ENCODE measurements around the gene ACP6. TPM values are rescaled to one million over a fixed set of nuclear protein-coding genes. Genes with fewer than 3 reads are reported as not detected.
"Not testable (repeated sequence)": the region's sequence is repeated elsewhere in the genome, so short reads cannot be mapped to it uniquely, and the experiment has no call there.

The ACP6 gene
- total RNA-seq, 1 donor from 2014 or later = 19.2 TPM

DNA sequence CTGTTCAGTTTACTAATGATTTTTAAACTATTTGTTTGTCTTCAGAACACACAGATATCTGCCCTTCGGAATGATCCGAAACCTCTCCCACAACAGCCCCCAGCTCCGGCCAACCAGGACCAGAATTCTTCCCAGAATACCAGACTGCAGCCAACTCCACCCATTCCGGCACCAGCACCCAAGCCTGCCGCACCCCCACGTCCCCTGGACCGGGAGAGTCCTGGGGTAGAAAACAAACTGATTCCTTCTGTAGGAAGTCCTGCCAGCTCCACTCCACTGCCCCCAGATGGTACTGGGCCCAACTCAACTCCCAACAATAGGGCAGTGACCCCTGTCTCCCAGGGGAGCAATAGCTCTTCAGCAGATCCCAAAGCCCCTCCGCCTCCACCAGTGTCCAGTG lies 51.6 kb downstream of the ACP6 start:
- no peaks in the 10 kb centered on the region for H3K9me3 Mint-ChIP-seq (ENCODE audit: unreplicated experiment)
- H3K27me3 Mint-ChIP-seq (ENCODE audit: unreplicated experiment) = peaks cover 3% of the 10 kb centered on the region
- no peak overlapping the region for H3K27ac Mint-ChIP-seq (ENCODE audit: unreplicated experiment)
- H3K4me1 Mint-ChIP-seq (ENCODE audit: unreplicated experiment) = no peaks in the 10 kb centered on the region
- DNase-seq (ENCODE audit: low spot score) = no peak
- H3K36me3 Mint-ChIP-seq (ENCODE audit: low read depth, unreplicated experiment) = peaks cover 48% of the 10 kb centered on the region
- H3K4me3 Mint-ChIP-seq (ENCODE audit: unreplicated experiment) = no peak overlapping the region
- TF ChIP-seq, protein P1, sequence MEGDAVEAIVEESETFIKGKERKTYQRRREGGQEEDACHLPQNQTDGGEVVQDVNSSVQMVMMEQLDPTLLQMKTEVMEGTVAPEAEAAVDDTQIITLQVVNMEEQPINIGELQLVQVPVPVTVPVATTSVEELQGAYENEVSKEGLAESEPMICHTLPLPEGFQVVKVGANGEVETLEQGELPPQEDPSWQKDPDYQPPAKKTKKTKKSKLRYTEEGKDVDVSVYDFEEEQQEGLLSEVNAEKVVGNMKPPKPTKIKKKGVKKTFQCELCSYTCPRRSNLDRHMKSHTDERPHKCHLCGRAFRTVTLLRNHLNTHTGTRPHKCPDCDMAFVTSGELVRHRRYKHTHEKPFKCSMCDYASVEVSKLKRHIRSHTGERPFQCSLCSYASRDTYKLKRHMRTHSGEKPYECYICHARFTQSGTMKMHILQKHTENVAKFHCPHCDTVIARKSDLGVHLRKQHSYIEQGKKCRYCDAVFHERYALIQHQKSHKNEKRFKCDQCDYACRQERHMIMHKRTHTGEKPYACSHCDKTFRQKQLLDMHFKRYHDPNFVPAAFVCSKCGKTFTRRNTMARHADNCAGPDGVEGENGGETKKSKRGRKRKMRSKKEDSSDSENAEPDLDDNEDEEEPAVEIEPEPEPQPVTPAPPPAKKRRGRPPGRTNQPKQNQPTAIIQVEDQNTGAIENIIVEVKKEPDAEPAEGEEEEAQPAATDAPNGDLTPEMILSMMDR (IDR thresholded peaks at IDR 0.05; ENCODE audit: unreplicated experiment) = no peak

DNA sequence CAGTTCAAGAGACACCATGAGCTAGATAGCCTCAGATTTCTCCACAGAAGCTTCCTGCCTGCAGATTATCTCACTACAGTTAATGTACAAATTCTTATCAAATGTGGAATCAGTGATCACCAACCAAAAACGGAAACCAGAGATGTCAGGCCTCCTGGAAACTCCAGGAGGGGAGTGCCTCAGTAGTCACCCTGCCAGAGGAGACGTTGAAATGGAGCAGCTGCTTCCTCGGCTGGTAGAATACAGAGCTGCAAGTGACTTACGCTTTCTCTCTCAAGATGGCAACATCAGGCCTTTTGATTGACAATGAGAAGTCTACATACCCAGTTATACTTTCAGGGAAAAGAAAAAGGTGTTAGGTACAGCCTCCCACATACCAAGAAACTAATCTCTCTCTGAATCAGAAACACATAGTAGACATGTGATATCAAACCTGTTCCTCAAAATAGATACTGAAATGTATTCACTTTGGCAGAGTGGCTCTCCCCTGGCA lies 52.2 kb downstream of the ACP6 start:
- no peak overlapping the region for H3K4me3 Mint-ChIP-seq (ENCODE audit: unreplicated experiment)
- no peaks in the 10 kb centered on the region for H3K4me1 Mint-ChIP-seq (ENCODE audit: unreplicated experiment)

DNA sequence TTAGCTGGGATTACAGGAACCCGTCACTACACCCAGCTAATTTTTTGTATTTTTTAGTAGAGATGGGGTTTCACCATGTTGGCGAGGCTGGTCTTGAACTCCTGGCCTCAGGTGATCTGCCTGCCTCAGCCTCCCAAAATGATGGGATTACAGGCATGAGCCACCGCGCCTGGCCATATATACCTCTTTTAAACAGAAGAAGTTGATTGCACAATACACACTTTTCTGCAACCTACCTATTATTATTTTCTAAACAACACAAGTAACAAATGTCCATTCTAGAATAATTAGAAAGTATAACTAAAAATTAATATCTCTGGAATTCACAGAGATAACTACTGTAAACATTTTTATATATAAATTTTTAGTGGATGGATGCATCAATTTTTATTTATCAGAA lies 55.4 kb downstream of the ACP6 start:
- H3K27me3 Mint-ChIP-seq (ENCODE audit: unreplicated experiment); H3K4me1 Mint-ChIP-seq (ENCODE audit: unreplicated experiment); H3K27ac Mint-ChIP-seq (ENCODE audit: unreplicated experiment); H3K4me3 Mint-ChIP-seq (ENCODE audit: unreplicated experiment); DNase-seq (ENCODE audit: low spot score); H3K9me3 Mint-ChIP-seq (ENCODE audit: unreplicated experiment): not testable (repeated sequence)
- peaks cover 36% of the 10 kb centered on the region for H3K36me3 Mint-ChIP-seq (ENCODE audit: low read depth, unreplicated experiment)

More for the DNA sequence above, 52.2 kb downstream of the ACP6 start:
- H3K36me3 Mint-ChIP-seq (ENCODE audit: low read depth, unreplicated experiment) = peaks cover 48% of the 10 kb centered on the region
- DNase-seq (ENCODE audit: low spot score) = no peak
- no peaks in the 10 kb centered on the region for H3K9me3 Mint-ChIP-seq (ENCODE audit: unreplicated experiment)
- no peak overlapping the region for H3K27ac Mint-ChIP-seq (ENCODE audit: unreplicated experiment)
- peaks cover 3% of the 10 kb centered on the region for H3K27me3 Mint-ChIP-seq (ENCODE audit: unreplicated experiment)
- TF ChIP-seq, protein P1 (IDR thresholded peaks at IDR 0.05; ENCODE audit: unreplicated experiment) = no peak

DNA sequence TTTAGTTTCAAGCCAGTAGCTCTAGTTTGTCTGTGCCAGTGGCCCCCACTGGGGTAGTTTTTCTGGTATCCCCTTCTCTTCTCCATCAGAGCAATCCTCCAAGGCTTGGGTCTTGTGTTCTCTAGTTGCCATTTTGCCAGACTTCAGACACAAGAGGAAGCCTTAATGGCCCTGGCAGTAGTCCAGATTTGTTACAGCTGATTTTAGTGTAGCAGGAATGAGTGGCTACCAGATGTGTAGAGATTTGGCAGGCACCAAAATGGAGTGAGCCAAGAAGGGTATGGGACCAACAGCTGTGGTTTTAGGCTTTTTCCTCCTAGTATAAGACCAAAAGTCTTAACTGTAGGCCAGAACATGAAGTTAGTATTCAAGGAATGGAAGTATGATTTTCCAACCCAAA lies 56.8 kb downstream of the ACP6 start:
- Mint-ChIP-seq H3K9me3 (ENCODE audit: unreplicated experiment) (no peaks in the 10 kb centered on the region), H3K27me3 (ENCODE audit: unreplicated experiment) (no peaks in the 10 kb centered on the region), H3K4me3 (ENCODE audit: unreplicated experiment) (no peak overlapping the region), H3K27ac (ENCODE audit: unreplicated experiment) (no peak overlapping the region), H3K36me3 (ENCODE audit: low read depth, unreplicated experiment) (peaks cover 30% of the 10 kb centered on the region), H3K4me1 (ENCODE audit: unreplicated experiment) (no peaks in the 10 kb centered on the region)
- TF ChIP-seq, protein P1 (IDR thresholded peaks at IDR 0.05; ENCODE audit: unreplicated experiment) = no peak
- no peak for DNase-seq (ENCODE audit: low spot score)

DNA sequence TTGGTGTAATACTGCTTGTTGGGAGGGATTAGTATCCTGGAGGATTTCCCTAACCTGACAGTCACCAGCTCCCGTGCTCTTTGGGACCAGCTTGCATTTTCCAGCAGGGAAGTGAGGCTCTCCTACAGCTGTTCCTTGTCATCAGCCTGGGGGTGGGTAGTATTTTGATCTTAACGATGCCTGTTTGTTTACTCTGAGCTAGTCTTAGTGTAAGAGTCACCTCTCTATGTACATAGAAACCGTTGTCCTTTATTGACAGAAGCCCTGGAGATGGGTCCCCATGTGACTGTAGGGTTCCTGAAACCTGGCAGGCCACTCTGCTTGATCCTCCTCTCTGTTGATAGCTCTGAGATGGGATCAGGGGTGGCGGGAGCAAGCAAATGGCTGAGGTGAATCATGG lies 58.0 kb downstream of the ACP6 start:
- Mint-ChIP-seq H3K4me1 (ENCODE audit: unreplicated experiment) (no peaks in the 10 kb centered on the region), H3K36me3 (ENCODE audit: low read depth, unreplicated experiment) (peaks cover 28% of the 10 kb centered on the region), H3K9me3 (ENCODE audit: unreplicated experiment) (no peaks in the 10 kb centered on the region), H3K27ac (ENCODE audit: unreplicated experiment) (no peak overlapping the region), H3K4me3 (ENCODE audit: unreplicated experiment) (peak overlapping the region; percentile 21), H3K27me3 (ENCODE audit: unreplicated experiment) (no peaks in the 10 kb centered on the region)
- no peak for DNase-seq (ENCODE audit: low spot score)
- TF ChIP-seq, protein P1 (IDR thresholded peaks at IDR 0.05; ENCODE audit: unreplicated experiment) = no peak
